Fibroblast of lung (primary cell): Measurements from ENCODE around the gene ANKRD35. TPM values are rescaled to one million over a fixed set of nuclear protein-coding genes. Genes with fewer than 3 reads are reported as not detected.

Experiments
- DNase-seq, 2 donors: peaks; one replicate each; pipeline versions ENCODE4 v3.0.0 to v3.0.0-alpha.2; 2010; ENCODE audit warnings: low read depth in 2 of 2
- H2AFZ ChIP-seq: 2 replicates; pipeline ENCODE4 v1.5.1; 2012; ENCODE audit warnings: low read length, control low read depth, inconsistent platforms
- H3K27ac ChIP-seq: 2 replicates; pipeline ENCODE4 v1.5.1; 2011; ENCODE audit warnings: low read length, control low read depth; ENCODE audit not compliant: insufficient read depth
- H3K27me3 ChIP-seq: 2 replicates; pipeline ENCODE4 v1.5.1; 2011; ENCODE audit warnings: mild to moderate bottlenecking, low read length; ENCODE audit not compliant: control insufficient read depth, insufficient read depth
- H3K36me3 ChIP-seq: 2 replicates; pipeline ENCODE4 v1.5.1; 2011; ENCODE audit warnings: low read length; ENCODE audit not compliant: control insufficient read depth, insufficient read depth
- H3K4me1 ChIP-seq: 2 replicates; pipeline ENCODE4 v1.5.1; 2011; ENCODE audit warnings: low read length; ENCODE audit not compliant: control insufficient read depth, insufficient read depth; ENCODE audit errors: extremely low read depth
- H3K4me2 ChIP-seq: 2 replicates; pipeline ENCODE4 v1.5.1; 2011; ENCODE audit warnings: low read length, control low read depth; ENCODE audit not compliant: insufficient read depth; ENCODE audit errors: extremely low read depth
- H3K4me3 ChIP-seq, 4 experiments: fragments of 200-600 bp in 1 of 4; sonication (generic) in 1 of 4; replicated peaks in 1 of 4; 2 replicates each; pipeline ENCODE4 v1.5.1; 2011 to 2016; ENCODE audit warnings: low read length in 4 of 4, low read depth in 3 of 4, mild to moderate bottlenecking in 3 of 4, control low read depth in 2 of 4, inconsistent platforms in 1 of 4, mixed read lengths in 1 of 4; ENCODE audit not compliant: insufficient read depth in 1 of 4; ENCODE audit errors: control extremely low read depth in 1 of 4
- H3K79me2 ChIP-seq: 2 replicates; pipeline ENCODE4 v1.5.1; 2012; ENCODE audit warnings: mild to moderate bottlenecking, low read length, inconsistent platforms; ENCODE audit not compliant: control insufficient read depth, insufficient read depth
- H3K9ac ChIP-seq: 2 replicates; pipeline ENCODE4 v1.5.1; 2011; ENCODE audit warnings: mild to moderate bottlenecking, low read length, control low read depth; ENCODE audit not compliant: insufficient read depth
- H3K9me3 ChIP-seq: 2 replicates; pipeline ENCODE4 v1.5.1; 2012; ENCODE audit warnings: low read depth, low read length; ENCODE audit not compliant: control insufficient read depth, insufficient read depth
- H4K20me1 ChIP-seq: 2 replicates; pipeline ENCODE4 v1.5.1; 2011; ENCODE audit warnings: low read length; ENCODE audit not compliant: control insufficient read depth, insufficient read depth; ENCODE audit errors: extremely low read depth
- EZH2 ChIP-seq: IDR thresholded peaks from 2 replicates; pipeline ENCODE4 v1.5.1; 2012; ENCODE audit warnings: low read length, control low read depth, mild to moderate bottlenecking; ENCODE audit errors: missing control alignments
- polyA plus RNA-seq, 2 donors: library from polyadenylated mRNA; depleted of rRNA in 1 of 2; stranded (reverse) in 1 of 2; unstranded in 1 of 2; fragments of >200 nt; gene quantifications; 2 replicates each; pipeline ENCODE4 v1.2.1, GENCODE V29; 2011 to 2012; ENCODE audit warnings: missing spikeins in 1 of 2
- total RNA-seq: library from RNA; depleted of rRNA; stranded (reverse); fragments of >200 nt; gene quantifications from 2 replicates; pipeline ENCODE4 v1.2.1, GENCODE V29; 2014
- TF ChIP-seq, protein P1 (sequence below), 2 donors: IDR thresholded peaks in 1 of 2; conservative IDR thresholded peaks in 1 of 2; 1 replicate in 1 of 2; 2 replicates in 1 of 2; pipeline ENCODE4 v1.5.1; 2011 to 2012; ENCODE audit warnings: low read length in 2 of 2, control low read depth in 1 of 2, inconsistent platforms in 1 of 2, low read depth in 1 of 2, mild to moderate bottlenecking in 1 of 2

Gene ANKRD35
- total and polyA plus RNA-seq, 2 donors (not counting 1 experiment from before 2014, with no cell fraction given) = 0.65 to 4.5 TPM

DNA sequence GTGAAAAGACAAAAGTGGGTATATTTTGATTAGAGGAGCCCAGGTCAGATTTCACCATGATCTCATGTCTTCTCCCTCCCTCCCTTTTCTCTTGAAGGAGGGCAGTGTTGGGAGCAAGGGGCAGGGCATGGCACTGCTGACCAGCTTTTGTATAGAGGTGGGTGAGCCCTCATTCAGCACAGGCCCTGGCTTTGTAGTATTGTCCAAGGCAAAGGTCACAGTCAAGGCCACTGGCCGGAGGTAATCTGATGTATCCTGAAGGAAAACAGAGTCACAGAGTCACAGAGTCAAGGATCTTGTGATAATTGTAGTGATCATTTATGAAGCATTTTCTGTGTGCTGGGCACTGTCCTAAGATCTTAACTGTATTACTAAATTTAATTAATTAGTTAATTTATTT, 12.3 kb upstream of the ANKRD35 start:
- Histone ChIP-seq H4K20me1 (no peaks in the 10 kb centered on the region), H3K4me1 (peaks cover 2% of the 10 kb centered on the region), H3K36me3 (no peaks in the 10 kb centered on the region), H3K9ac (no peak overlapping the region), H3K79me2 (no peaks in the 10 kb centered on the region), H3K27ac (no peak overlapping the region), H3K4me3 (no peak overlapping the region), H3K9me3 (no peaks in the 10 kb centered on the region), H3K27me3 (no peaks in the 10 kb centered on the region), H3K4me2 (no peak overlapping the region), H2AFZ (no peak overlapping the region)
- no peak for TF ChIP-seq EZH2
- TF ChIP-seq, protein P1, sequence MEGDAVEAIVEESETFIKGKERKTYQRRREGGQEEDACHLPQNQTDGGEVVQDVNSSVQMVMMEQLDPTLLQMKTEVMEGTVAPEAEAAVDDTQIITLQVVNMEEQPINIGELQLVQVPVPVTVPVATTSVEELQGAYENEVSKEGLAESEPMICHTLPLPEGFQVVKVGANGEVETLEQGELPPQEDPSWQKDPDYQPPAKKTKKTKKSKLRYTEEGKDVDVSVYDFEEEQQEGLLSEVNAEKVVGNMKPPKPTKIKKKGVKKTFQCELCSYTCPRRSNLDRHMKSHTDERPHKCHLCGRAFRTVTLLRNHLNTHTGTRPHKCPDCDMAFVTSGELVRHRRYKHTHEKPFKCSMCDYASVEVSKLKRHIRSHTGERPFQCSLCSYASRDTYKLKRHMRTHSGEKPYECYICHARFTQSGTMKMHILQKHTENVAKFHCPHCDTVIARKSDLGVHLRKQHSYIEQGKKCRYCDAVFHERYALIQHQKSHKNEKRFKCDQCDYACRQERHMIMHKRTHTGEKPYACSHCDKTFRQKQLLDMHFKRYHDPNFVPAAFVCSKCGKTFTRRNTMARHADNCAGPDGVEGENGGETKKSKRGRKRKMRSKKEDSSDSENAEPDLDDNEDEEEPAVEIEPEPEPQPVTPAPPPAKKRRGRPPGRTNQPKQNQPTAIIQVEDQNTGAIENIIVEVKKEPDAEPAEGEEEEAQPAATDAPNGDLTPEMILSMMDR (conservative IDR thresholded peaks at IDR 0.05 in 1 of 2, IDR thresholded peaks at IDR 0.05 in 1 of 2; ENCODE audit: low read depth in 1 of 2, low read length in 2 of 2) = no peak
- DNase-seq = no peak

DNA sequence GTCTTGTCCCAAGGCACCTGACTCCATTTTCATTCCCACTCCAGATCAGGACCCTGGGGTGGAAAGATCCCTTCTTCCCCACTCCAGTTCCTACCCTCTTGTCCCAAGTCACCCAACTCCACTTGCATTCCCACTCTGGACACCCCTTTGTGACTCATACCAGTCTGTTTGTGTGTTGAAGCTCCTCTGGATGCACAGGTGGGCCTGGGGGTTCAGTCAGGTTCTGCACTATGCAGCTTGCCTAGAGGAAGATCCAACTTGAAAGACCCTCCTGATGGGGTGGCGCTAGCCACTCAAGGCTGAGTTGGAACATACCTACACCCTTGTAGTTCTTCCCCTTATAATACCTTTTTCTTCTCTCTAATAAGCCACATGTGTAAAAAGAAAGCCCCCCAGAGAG, 9.8 kb upstream of the ANKRD35 start:
- DNase-seq = no peak
- no peak overlapping the region for H3K27ac ChIP-seq
- no peaks in the 10 kb centered on the region for H3K79me2 ChIP-seq
- H3K4me3 ChIP-seq = no peak overlapping the region
- H3K4me1 ChIP-seq = peaks cover 19% of the 10 kb centered on the region
- H3K4me2 ChIP-seq = no peak overlapping the region
- H3K36me3 ChIP-seq = no peaks in the 10 kb centered on the region
- no peaks in the 10 kb centered on the region for H4K20me1 ChIP-seq
- no peaks in the 10 kb centered on the region for H3K9me3 ChIP-seq
- no peak overlapping the region for H2AFZ ChIP-seq
- TF ChIP-seq, protein P1 (conservative IDR thresholded peaks at IDR 0.05 in 1 of 2, IDR thresholded peaks at IDR 0.05 in 1 of 2; ENCODE audit: low read depth in 1 of 2, low read length in 2 of 2) = no peak
- TF ChIP-seq EZH2 = no peak
- no peak overlapping the region for H3K9ac ChIP-seq
- H3K27me3 ChIP-seq = no peaks in the 10 kb centered on the region

DNA sequence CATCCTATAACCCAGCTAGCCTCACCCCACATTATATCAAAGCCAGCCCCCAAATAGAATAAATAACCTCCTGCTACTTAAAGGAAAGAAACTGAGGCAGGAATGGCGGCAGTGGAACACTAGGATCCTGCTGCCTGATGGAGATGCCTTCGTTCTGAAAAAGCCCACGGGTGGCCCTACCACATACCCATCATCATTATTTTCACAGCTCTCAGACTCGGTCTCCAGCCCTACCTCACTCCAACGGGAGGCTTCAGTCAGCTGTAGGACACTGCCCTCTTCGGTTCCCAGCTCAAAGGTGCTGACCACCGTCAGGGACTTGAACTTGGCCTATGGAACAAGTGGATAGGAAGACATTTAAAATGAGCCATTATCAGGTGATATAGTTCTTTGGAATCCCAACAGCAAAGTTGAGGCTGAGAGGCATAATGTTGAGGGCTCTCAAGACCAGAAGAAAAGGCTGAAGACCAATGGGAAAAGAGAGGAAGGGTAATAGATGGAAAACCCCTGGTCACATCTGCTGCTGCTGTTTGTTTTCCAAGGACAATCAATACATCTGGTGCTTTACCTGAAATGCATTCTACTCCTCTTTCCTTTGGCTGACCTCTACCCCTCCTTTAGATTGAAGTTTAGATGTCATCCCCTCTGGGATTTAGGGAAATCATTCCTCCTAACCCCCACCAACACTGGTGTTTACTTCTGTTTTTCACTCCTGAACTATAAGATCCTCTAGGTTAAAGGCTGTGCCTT, 7.8 kb upstream of the ANKRD35 start:
- Histone ChIP-seq H3K27ac (no peak overlapping the region), H4K20me1 (no peaks in the 10 kb centered on the region), H3K9me3 (no peaks in the 10 kb centered on the region), H3K9ac (no peak overlapping the region), H3K4me1 (peaks cover 19% of the 10 kb centered on the region), H3K79me2 (no peaks in the 10 kb centered on the region), H3K27me3 (no peaks in the 10 kb centered on the region), H3K4me3 (no peak overlapping the region), H3K36me3 (no peaks in the 10 kb centered on the region), H3K4me2 (no peak overlapping the region), H2AFZ (no peak overlapping the region)
- no peak for DNase-seq
- no peak for TF ChIP-seq EZH2
- TF ChIP-seq, protein P1 (conservative IDR thresholded peaks at IDR 0.05 in 1 of 2, IDR thresholded peaks at IDR 0.05 in 1 of 2; ENCODE audit: low read depth in 1 of 2, low read length in 2 of 2) = no peak
